IPS-15b (cell line): ENCODE data around the gene ZNF180.

Experiments used
- H3K27me3 ChIP-seq: one replicate; pipeline ENCODE4 v1.6.1; 2013; ENCODE audit warnings: low read length; ENCODE audit not compliant: control insufficient read depth, insufficient read depth
- H3K36me3 ChIP-seq: one replicate; pipeline ENCODE4 v1.6.1; 2013; ENCODE audit warnings: low read length; ENCODE audit not compliant: control insufficient read depth, insufficient read depth
- H3K4me1 ChIP-seq: one replicate; pipeline ENCODE4 v1.6.1; 2013; ENCODE audit warnings: mild to moderate bottlenecking, low read length; ENCODE audit not compliant: control insufficient read depth, insufficient read depth
- H3K4me3 ChIP-seq: one replicate; pipeline ENCODE4 v1.5.1; 2013; ENCODE audit warnings: low read depth, low read length
- H3K9ac ChIP-seq: one replicate; pipeline ENCODE4 v1.6.1; 2013; ENCODE audit warnings: low read depth, mild to moderate bottlenecking, low read length
- H3K9me3 ChIP-seq: one replicate; pipeline ENCODE4 v1.6.1; 2013; ENCODE audit warnings: mild to moderate bottlenecking, low read length; ENCODE audit not compliant: control insufficient read depth, insufficient read depth

The ZNF180 gene

DNA sequence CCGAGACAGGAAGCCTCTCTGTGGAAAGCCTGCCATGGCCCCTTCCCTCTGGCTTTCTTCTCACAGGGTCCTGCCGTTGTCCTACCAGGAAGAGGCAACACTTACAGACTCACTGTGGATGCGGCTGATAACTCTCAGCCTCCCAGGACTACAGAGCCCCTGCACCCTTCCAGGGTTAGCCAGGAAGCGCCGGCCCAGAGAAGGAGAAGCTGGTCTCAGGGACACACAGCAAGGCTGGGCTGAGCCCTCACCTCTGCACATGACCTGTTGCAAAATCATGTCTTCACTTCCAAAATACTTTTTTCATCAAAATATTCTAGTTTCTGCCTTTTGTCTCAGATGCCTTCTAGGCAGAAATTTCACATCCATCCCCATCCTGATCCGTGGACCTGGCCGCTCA lies 27.2 kb upstream of the ZNF180 start:
- Histone ChIP-seq H3K27me3 (peaks cover 2% of the 10 kb centered on the region), H3K4me1 (no peaks in the 10 kb centered on the region), H3K36me3 (no peaks in the 10 kb centered on the region), H3K4me3 (no peak overlapping the region), H3K9ac (no peak overlapping the region), H3K9me3 (no peaks in the 10 kb centered on the region)

- H3K9ac ChIP-seq, result no peak overlapping the region
- H3K9me3 ChIP-seq, result no peaks in the 10 kb centered on the region
- H3K36me3 ChIP-seq, result no peaks in the 10 kb centered on the region
- H3K4me3 ChIP-seq, result no peak overlapping the region
- peaks cover 2% of the 10 kb centered on the region for H3K27me3 ChIP-seq
- H3K4me1 ChIP-seq, result no peaks in the 10 kb centered on the region
Observed at GRCh38 chr19:44525721-44526430, 25.6 kb upstream of the ZNF180 start.

GRCh38 chr19:44521370-44521769 lies 21.0 kb upstream of the ZNF180 start:
- no peaks in the 10 kb centered on the region for H3K4me1 ChIP-seq
- no peaks in the 10 kb centered on the region for H3K9me3 ChIP-seq
- no peak overlapping the region for H3K9ac ChIP-seq
- H3K4me3 ChIP-seq, result no peak overlapping the region
- peaks cover 4% of the 10 kb centered on the region for H3K27me3 ChIP-seq
- H3K36me3 ChIP-seq, result no peaks in the 10 kb centered on the region

GRCh38 chr19:44517146-44517545 lies 16.8 kb upstream of the ZNF180 start:
- no peaks in the 10 kb centered on the region for H3K4me1 ChIP-seq

DNA sequence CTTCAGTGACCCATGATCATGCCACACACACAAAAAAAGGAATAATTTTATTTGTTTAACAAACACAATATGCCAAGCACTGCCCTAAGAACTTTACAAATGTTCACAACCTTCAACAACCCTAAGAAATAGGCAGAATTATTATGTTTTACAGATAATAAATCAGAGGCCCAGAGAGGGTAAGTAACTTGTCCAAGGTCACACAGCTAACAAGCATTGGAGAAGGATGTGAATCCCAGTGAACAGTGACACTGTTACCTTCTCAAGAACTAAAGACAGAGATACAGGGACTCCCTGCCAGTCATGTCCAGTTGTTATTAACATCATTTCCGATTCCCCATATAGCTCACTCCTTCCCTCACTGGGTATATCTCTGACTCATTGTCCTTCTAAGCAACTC lies 15.6 kb upstream of the ZNF180 start:
- Histone ChIP-seq H3K36me3 (no peaks in the 10 kb centered on the region), H3K4me3 (no peak overlapping the region), H3K4me1 (no peaks in the 10 kb centered on the region), H3K9ac (no peak overlapping the region), H3K27me3 (peaks cover 2% of the 10 kb centered on the region), H3K9me3 (peaks cover 4% of the 10 kb centered on the region)

More at GRCh38 chr19:44517146-44517545, 16.8 kb upstream of the ZNF180 start:
- H3K27me3 ChIP-seq, result peaks cover 2% of the 10 kb centered on the region
- no peaks in the 10 kb centered on the region for H3K36me3 ChIP-seq
- no peaks in the 10 kb centered on the region for H3K9me3 ChIP-seq
- no peak overlapping the region for H3K4me3 ChIP-seq
- no peak overlapping the region for H3K9ac ChIP-seq

DNA sequence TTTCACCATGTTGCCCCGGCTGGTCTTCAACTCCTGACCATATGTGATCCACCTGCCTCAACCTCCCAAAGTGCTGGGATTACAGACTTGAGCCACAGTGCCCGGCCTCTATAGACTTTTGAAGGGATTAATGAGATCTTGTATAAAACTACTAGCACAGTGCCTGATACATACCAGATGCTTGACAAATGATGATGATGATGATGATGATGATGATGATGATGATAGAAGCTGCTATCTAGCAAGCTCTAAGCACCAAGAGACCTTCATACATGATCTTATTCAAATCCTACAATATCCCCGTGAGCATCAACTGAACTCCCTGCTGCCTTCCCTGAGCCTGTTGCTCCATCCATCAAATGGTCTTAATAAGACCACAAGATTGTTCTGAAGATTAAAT lies 14.7 kb upstream of the ZNF180 start:
- Histone ChIP-seq H3K9ac (no peak overlapping the region), H3K9me3 (peaks cover 4% of the 10 kb centered on the region), H3K4me3 (no peak overlapping the region), H3K36me3 (no peaks in the 10 kb centered on the region), H3K27me3 (peaks cover 2% of the 10 kb centered on the region), H3K4me1 (no peaks in the 10 kb centered on the region)

DNA sequence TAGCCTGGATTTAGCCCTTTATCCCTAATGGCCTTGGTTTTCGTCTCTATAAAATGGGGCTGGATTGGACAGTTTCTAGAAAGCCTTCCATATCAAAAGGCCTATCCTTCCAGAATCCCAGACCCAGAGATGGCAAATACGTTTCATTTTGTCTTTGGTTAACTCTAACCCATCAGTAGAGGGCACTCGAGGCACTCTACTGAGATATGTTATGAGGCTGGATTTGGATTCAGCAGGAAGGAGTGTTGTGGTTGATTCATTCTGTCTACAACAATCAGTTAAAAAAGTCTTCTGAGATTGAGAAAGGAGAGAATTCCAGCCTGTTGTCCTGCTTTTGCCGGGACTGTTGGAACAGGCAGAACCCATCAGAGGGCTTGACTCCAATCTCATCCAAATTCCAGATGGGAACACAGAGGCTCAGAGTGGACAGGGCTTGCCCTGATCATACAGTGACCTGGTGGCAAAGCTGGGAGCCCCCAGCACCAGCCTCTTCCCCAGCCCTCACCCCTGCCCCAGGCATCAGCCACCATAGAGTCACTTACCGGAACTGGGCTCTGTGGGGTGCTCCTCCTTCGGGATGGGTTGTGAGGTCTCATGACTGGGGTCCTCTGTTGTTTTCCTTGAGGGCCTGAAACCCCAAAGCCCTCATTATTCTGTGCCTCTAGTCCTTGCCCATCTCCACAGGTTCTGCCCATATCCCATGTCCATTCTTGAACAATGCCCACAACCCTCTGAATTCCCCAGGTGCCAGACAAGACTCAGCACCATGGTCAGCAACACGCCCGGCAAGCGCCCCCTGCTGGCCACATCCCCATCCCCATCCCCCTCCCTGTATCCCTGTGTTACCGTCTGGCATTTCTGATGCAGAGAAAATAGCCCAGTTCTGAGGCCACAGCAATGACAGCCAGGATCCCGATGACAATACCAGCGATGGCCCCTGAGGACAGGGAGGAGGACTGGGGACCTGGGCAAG lies 12.3 kb upstream of the ZNF180 start:
- Histone ChIP-seq H3K4me3 (no peak overlapping the region), H3K4me1 (no peaks in the 10 kb centered on the region), H3K36me3 (no peaks in the 10 kb centered on the region), H3K27me3 (no peaks in the 10 kb centered on the region), H3K9ac (no peak overlapping the region), H3K9me3 (peaks cover 4% of the 10 kb centered on the region)

DNA sequence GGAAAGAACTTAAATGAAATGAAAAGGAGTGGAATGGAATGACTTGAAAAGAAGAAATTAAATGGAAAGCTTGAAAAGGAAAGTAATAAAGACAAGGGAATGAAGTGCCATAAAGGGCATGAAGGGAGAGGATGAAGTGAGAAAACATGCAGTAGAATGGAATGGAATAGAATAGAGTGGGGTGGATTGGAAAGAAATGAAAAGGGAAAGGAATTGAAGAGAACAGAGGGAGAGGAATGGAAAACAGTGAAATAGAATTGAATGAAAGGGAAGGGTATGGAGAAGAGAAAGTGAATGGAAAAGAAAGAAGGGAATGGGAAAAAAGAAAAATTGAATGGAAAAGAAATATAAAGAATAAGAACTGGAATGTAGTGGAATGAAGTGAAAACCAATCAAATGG lies 9.2 kb upstream of the ZNF180 start:
- no peaks in the 10 kb centered on the region for H3K36me3 ChIP-seq
- H3K27me3 ChIP-seq, result no peaks in the 10 kb centered on the region
- H3K9me3 ChIP-seq, result peaks cover 4% of the 10 kb centered on the region
- H3K9ac ChIP-seq, result no peak overlapping the region
- no peaks in the 10 kb centered on the region for H3K4me1 ChIP-seq
- no peak overlapping the region for H3K4me3 ChIP-seq

DNA sequence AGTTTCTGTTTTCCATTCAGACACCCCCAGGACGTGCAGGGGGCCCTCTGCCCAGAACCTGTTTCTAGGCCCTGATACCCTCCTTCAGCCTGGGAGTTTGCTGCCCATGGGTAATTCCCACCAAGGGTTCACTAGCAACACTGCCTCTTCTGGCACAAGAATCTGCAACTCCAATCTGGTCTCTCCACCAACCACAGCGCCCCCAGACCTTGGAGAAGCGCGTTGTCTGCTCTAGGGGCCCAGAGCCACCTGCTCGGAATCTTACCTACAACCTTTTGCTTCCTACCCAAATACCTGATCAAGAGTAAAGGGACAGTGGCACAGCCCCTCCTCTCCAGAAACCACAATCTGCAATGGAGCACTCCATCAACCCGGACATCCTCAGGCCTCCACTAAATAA lies 763 bp downstream of the ZNF180 start:
- no peaks in the 10 kb centered on the region for H3K4me1 ChIP-seq
- H3K36me3 ChIP-seq, result peaks cover 20% of the 10 kb centered on the region
- H3K27me3 ChIP-seq, result no peaks in the 10 kb centered on the region
- peak overlapping the region; percentile 14 for H3K9ac ChIP-seq
- H3K9me3 ChIP-seq, result peaks cover 12% of the 10 kb centered on the region
- peak overlapping the region; percentile 95 for H3K4me3 ChIP-seq

DNA sequence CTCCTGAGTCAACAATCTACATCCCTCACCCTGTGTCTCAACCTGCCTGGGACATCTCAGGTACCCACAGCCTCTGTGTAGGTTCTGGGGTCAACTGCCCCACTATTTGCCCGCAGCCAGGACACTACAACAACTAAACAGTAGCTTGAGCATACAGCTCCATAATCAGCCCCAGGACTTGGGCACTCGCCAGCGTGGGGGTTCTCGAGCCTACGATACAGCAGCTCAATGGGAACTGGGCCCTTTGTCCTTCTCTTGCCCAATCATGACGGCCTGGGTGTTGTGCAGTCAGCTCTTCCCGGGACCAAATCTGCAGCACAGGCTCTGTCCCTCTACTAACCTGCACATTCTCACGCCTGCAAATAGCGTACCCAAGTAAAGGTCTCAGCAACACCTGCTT lies 1.3 kb downstream of the ZNF180 start:
- Histone ChIP-seq H3K4me1 (no peaks in the 10 kb centered on the region), H3K4me3 (peak overlapping the region; percentile 95), H3K9ac (no peak overlapping the region), H3K36me3 (peaks cover 24% of the 10 kb centered on the region), H3K27me3 (no peaks in the 10 kb centered on the region), H3K9me3 (peaks cover 12% of the 10 kb centered on the region)

DNA sequence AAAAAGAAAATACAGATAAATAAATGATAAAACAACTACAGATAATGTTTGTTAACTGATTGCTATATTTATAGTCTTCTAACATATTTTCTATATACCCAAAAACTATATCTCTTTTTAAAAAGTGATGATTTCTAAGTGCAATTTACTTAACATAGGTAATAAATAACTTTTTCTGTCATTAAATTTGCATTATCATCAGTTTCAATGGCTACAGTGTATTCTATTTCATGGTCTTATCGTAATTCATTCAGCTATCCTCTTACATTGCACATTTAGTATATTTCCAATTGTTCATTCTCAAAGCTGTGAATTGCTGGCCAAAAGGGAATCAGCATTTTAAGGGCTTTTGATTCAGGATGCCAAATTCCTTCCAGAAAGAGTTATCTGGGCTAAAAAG lies 3.6 kb downstream of the ZNF180 start:
- peaks cover 28% of the 10 kb centered on the region for H3K9me3 ChIP-seq
- H3K36me3 ChIP-seq, result peaks cover 38% of the 10 kb centered on the region
- H3K4me3 ChIP-seq, result no peak overlapping the region
- no peak overlapping the region for H3K9ac ChIP-seq
- no peaks in the 10 kb centered on the region for H3K4me1 ChIP-seq
- H3K27me3 ChIP-seq, result no peaks in the 10 kb centered on the region
